B cell (primary cell): Measurements from ENCODE around the gene ROPN1. TPM values are rescaled to one million over a fixed set of nuclear protein-coding genes. Genes with fewer than 3 reads are reported as not detected.
"Not testable (repeated sequence)": the region's sequence is repeated elsewhere in the genome, so short reads cannot be mapped to it uniquely, and the experiment has no call there.

Experiments
- ATAC-seq: fragments of 200-7000 bp; cut with Tn5 transposase; one replicate; pipeline ENCODE4 v1.10.0; 2021; ENCODE audit warnings: low read depth, mild to moderate bottlenecking, moderate number of reproducible peaks, moderate library complexity
- CTCF ChIA-PET: fragments of 350-600 bp; sonication (Branson Sonifier 250); formaldehyde crosslinking; loops from one replicate; lab custom pipeline; 2021; ENCODE audit warnings: antibody characterized with exemption, inconsistent platforms; lab: Charles Lee
- POLR2A ChIA-PET: fragments of 350-600 bp; sonication (Branson Sonifier 250); formaldehyde crosslinking; loops from one replicate; lab custom pipeline; 2021; ENCODE audit warnings: antibody characterized with exemption; lab: Charles Lee
- DNase-seq: peaks from one replicate; pipeline ENCODE4 v3.0.0; 2013
- H2AFZ ChIP-seq: 2 replicates; pipeline ENCODE4 v1.6.1; 2012; ENCODE audit warnings: mild to moderate bottlenecking, low read depth, low read length; ENCODE audit not compliant: insufficient read depth, poor library complexity, severe bottlenecking
- H3K27ac ChIP-seq, 2 donors: 1 replicate in 1 of 2; 2 replicates in 1 of 2; pipeline ENCODE4 v1.5.1; 2012 to 2013; ENCODE audit warnings: low read length in 2 of 2, mild to moderate bottlenecking in 2 of 2, moderate library complexity in 1 of 2
- H3K27me3 ChIP-seq, 4 experiments: fragments of 200-600 bp in 1 of 4; sonication (generic) in 1 of 4; replicated peaks in 1 of 4; 1 replicate in 2 of 4; 2 replicates in 2 of 4; pipeline versions ENCODE4 v1.6.1 to v1.7.0; 2013 to 2016; ENCODE audit warnings: low read length in 3 of 4, mild to moderate bottlenecking in 2 of 4, mixed read lengths in 1 of 4, moderate library complexity in 1 of 4; ENCODE audit not compliant: insufficient read depth in 4 of 4, control insufficient read depth in 3 of 4; ENCODE audit errors: control extremely low read depth in 1 of 4
- H3K36me3 ChIP-seq, 2 experiments: replicated peaks in 1 of 2; 1 replicate in 1 of 2; 2 replicates in 1 of 2; pipeline versions ENCODE4 v1.6.1 to v1.7.1; 2013; ENCODE audit warnings: low read length in 1 of 2; ENCODE audit not compliant: insufficient read depth in 2 of 2, control insufficient read depth in 1 of 2; ENCODE audit errors: control extremely low read depth in 1 of 2, extremely low read depth in 1 of 2
- H3K4me1 ChIP-seq, 2 donors: fragments of 200-600 bp in 1 of 2; sonication (generic) in 1 of 2; 1 replicate in 1 of 2; 2 replicates in 1 of 2; pipeline versions ENCODE4 v1.5.1 to v1.6.1; 2013 to 2017; ENCODE audit warnings: low read length in 2 of 2; ENCODE audit not compliant: control insufficient read depth in 2 of 2, insufficient read depth in 2 of 2
- H3K4me2 ChIP-seq: replicated peaks from 2 replicates; pipeline ENCODE3; 2012; ENCODE audit warnings: mild to moderate bottlenecking, low read depth, low read length; ENCODE audit not compliant: poor library complexity, severe bottlenecking
- H3K4me3 ChIP-seq, 5 experiments: fragments of 200-600 bp in 1 of 5; sonication (generic) in 1 of 5; 1 replicate in 3 of 5; 2 replicates in 2 of 5; pipeline versions ENCODE4 v1.5.1 to v1.7.0; 2011 to 2016; ENCODE audit warnings: low read length in 4 of 5, mild to moderate bottlenecking in 4 of 5, low read depth in 2 of 5, control low read depth in 1 of 5, moderate library complexity in 1 of 5; ENCODE audit not compliant: insufficient read depth in 1 of 5; ENCODE audit errors: control extremely low read depth in 1 of 5, extremely low read depth in 1 of 5
- H3K79me2 ChIP-seq: fragments of 200-600 bp; sonication (generic); one replicate; pipeline ENCODE4 v1.6.0; 2016; ENCODE audit warnings: low read length; ENCODE audit not compliant: control insufficient read depth, insufficient read depth
- H3K9ac ChIP-seq: fragments of 200-600 bp; sonication (generic); 2 replicates; pipeline ENCODE4 v1.6.1; 2017; ENCODE audit warnings: mild to moderate bottlenecking, low read length, moderate library complexity
- H3K9me3 ChIP-seq, 3 donors: one replicate each; pipeline versions ENCODE4 v1.6.1 to v1.7.1; 2013; ENCODE audit warnings: low read length in 2 of 3; ENCODE audit not compliant: control insufficient read depth in 2 of 3, insufficient read depth in 1 of 3; ENCODE audit errors: control extremely low read depth in 1 of 3
- H4K20me1 ChIP-seq: 2 replicates; pipeline ENCODE4 v1.6.0; 2012; ENCODE audit warnings: mild to moderate bottlenecking, low read length; ENCODE audit not compliant: insufficient read depth, control insufficient read depth, poor library complexity, severe bottlenecking
- H3K27ac Mint-ChIP-seq: one replicate; pipeline ENCODE4 v1.8.0; 2021; ENCODE audit warnings: mixed read lengths
- H3K27me3 Mint-ChIP-seq: one replicate; pipeline ENCODE4 v1.8.0; 2021; ENCODE audit warnings: mixed read lengths
- H3K4me1 Mint-ChIP-seq: one replicate; pipeline ENCODE4 v1.8.0; 2021; ENCODE audit warnings: mixed read lengths
- H3K4me3 Mint-ChIP-seq: one replicate; pipeline ENCODE4 v1.8.0; 2021; ENCODE audit warnings: mixed read lengths
- H3K9me3 Mint-ChIP-seq: one replicate; pipeline ENCODE4 v1.8.0; 2022; ENCODE audit warnings: mixed read lengths; ENCODE audit not compliant: insufficient read depth
- EZH2 ChIP-seq: IDR thresholded peaks from 2 replicates; pipeline ENCODE4 v1.6.1; 2012; ENCODE audit warnings: borderline replicate concordance, low read depth, mild to moderate bottlenecking, moderate library complexity, low read length; ENCODE audit not compliant: insufficient read depth, poor library complexity, severe bottlenecking
- WGBS: methylation state at CpG from one replicate; pipeline ENCODE4 v1.1.5; 2013; ENCODE audit warnings: missing lambda C conversion rate; ENCODE audit not compliant: insufficient coverage; 5-methylcytosine and 5-hydroxymethylcytosine counted together
- intact Hi-C: fragments of 100-400 bp; cut with micrococcal nuclease; formaldehyde crosslinking; loops from one replicate; pipeline ENCODE4 v1.10.0; 2022
- polyA plus RNA-seq: library from polyadenylated mRNA; depleted of rRNA; stranded (reverse); fragments of >200 nt; gene quantifications from 2 replicates; pipeline ENCODE4 v1.2.3, GENCODE V29; 2012
- total RNA-seq, 2 donors: library from RNA; stranded (reverse); fragments of 120-200 nt in 1 of 2; gene quantifications; 1 replicate in 1 of 2; 2 replicates in 1 of 2; pipeline versions ENCODE4 v1.2.3 to v1.2.4, GENCODE V29; 2013 to 2022
- TF ChIP-seq, protein P1 (sequence below): fragments of 200-600 bp; IDR thresholded peaks from one replicate; pipeline ENCODE4 v1.8.0; 2022; ENCODE audit warnings: antibody characterized with exemption, mild to moderate bottlenecking

The ROPN1 gene
- total and polyA plus RNA-seq, 2 donors (not counting 1 experiment from before 2014, with no cell fraction given) = not detected

DNA sequence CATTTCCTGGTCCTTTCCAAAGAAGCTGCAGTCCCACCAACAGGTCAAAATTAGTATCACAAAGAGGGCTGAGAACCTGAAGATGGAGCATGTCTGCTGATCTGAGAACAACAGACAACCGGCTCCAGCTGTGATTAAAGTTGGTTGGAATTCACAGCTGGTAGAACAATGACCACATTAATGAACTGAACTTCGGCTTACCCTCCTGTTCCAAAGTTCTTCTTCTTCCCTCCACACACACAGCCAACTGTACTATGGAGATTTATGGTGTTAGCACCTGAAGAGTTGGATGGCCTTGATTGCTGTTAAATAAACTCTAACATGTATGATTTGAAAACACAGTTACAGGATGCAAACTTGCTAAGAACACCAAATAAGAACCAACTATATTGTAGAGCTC lies 27.4 kb upstream of the ROPN1 start:
- no peak overlapping the region for H3K27ac ChIP-seq
- no peaks in the 10 kb centered on the region for H3K36me3 ChIP-seq
- CTCF ChIA-PET = no interaction called here
- no peaks in the 10 kb centered on the region for H3K9me3 Mint-ChIP-seq
- peaks cover 0 to 3% (median 0%) of the 10 kb centered on the region in 4 experiments for H3K27me3 ChIP-seq
- H4K20me1 ChIP-seq = no peaks in the 10 kb centered on the region
- intact Hi-C loops = no loop called here
- no peak overlapping the region for H3K4me2 ChIP-seq
- no peak overlapping the region for H3K4me3 ChIP-seq
- no peaks in the 10 kb centered on the region for H3K4me1 Mint-ChIP-seq
- H3K79me2 ChIP-seq = no peaks in the 10 kb centered on the region
- no peak for ATAC-seq
- TF ChIP-seq, protein P1, sequence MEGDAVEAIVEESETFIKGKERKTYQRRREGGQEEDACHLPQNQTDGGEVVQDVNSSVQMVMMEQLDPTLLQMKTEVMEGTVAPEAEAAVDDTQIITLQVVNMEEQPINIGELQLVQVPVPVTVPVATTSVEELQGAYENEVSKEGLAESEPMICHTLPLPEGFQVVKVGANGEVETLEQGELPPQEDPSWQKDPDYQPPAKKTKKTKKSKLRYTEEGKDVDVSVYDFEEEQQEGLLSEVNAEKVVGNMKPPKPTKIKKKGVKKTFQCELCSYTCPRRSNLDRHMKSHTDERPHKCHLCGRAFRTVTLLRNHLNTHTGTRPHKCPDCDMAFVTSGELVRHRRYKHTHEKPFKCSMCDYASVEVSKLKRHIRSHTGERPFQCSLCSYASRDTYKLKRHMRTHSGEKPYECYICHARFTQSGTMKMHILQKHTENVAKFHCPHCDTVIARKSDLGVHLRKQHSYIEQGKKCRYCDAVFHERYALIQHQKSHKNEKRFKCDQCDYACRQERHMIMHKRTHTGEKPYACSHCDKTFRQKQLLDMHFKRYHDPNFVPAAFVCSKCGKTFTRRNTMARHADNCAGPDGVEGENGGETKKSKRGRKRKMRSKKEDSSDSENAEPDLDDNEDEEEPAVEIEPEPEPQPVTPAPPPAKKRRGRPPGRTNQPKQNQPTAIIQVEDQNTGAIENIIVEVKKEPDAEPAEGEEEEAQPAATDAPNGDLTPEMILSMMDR = no peak
- no peak for TF ChIP-seq EZH2
- no peak for DNase-seq
- H3K27ac Mint-ChIP-seq = no peak overlapping the region
- no peak overlapping the region for H3K4me3 Mint-ChIP-seq
- H3K9me3 ChIP-seq = peaks cover 0 to 1% (median 0%) of the 10 kb centered on the region in 3 donors
- POLR2A ChIA-PET = no interaction called here
- H3K27me3 Mint-ChIP-seq = peaks cover 34% of the 10 kb centered on the region
- no peak overlapping the region for H2AFZ ChIP-seq
- no peak overlapping the region for H3K9ac ChIP-seq
- WGBS = no CpG with 5 or more reads among the region's 2 CpGs
- H3K4me1 ChIP-seq = no peaks in the 10 kb centered on the region

DNA sequence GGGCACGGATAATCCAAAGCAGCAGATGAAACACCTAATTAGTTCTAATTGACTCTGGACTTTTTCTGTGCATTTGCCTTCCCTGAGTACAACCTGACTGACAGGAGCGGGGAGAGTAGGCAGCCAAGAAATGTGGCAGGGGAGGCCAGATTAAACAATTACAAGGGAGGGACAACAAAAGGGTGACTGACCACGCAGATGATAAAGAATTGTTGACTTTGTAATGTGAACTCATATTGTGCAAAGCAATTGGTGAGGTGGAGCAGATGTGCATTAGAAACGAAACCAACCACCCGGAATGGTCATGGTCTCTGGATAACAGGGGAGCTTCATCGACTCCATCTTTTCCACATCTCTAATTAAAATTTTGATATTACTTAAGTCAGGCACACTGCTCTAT lies 25.6 kb upstream of the ROPN1 start:
- H3K4me3 ChIP-seq, H3K9me3 Mint-ChIP-seq, H3K9me3 ChIP-seq, H3K4me1 Mint-ChIP-seq, H3K27ac Mint-ChIP-seq, POLR2A ChIA-PET, H3K4me2 ChIP-seq, H3K27ac ChIP-seq, H3K4me3 Mint-ChIP-seq, H3K4me1 ChIP-seq, H4K20me1 ChIP-seq, H3K27me3 ChIP-seq, H2AFZ ChIP-seq, H3K79me2 ChIP-seq, ATAC-seq, intact Hi-C loops, H3K36me3 ChIP-seq, H3K9ac ChIP-seq, DNase-seq: not testable (repeated sequence)
- peaks cover 37% of the 10 kb centered on the region for H3K27me3 Mint-ChIP-seq
- CTCF ChIA-PET = interaction anchor here (1.3 kb wide), 1 partner anchor 16 kb away, joined by 3 read pairs; the partner anchor contains the start of gene KALRN
- no CpG with 5 or more reads among the region's 6 CpGs for WGBS

DNA sequence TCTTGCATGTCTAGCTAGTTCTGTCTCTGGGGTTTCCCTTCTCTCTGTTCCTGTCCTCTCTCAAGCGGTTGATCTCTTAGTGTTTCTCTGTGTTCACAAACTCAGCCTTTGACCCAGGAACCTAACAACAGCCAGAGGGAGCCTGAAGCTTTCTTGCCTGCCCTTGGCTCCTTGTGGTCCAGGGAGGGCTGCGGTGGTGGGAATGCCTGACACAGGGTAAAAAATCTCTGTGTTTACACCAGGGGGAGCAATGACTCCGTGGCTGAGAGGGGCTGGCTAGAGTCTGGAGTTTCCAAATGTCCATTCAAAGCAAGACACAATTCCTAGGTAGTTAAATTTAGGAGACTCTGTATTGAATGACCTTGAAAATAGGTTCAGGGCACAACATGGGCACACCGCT lies 24.6 kb upstream of the ROPN1 start:
- H3K27ac Mint-ChIP-seq, H3K9me3 ChIP-seq, H4K20me1 ChIP-seq, H3K4me3 ChIP-seq, H2AFZ ChIP-seq, ATAC-seq, H3K9me3 Mint-ChIP-seq, H3K36me3 ChIP-seq, H3K4me2 ChIP-seq, H3K9ac ChIP-seq, intact Hi-C loops, H3K4me3 Mint-ChIP-seq, H3K4me1 Mint-ChIP-seq, H3K4me1 ChIP-seq, POLR2A ChIA-PET, H3K27ac ChIP-seq, H3K27me3 ChIP-seq, DNase-seq, H3K79me2 ChIP-seq: not testable (repeated sequence)
- WGBS = 33% methylated on average over 2 of the region's 4 CpGs
- CTCF ChIA-PET = interaction anchor here (1.3 kb wide), 1 partner anchor 17 kb away, joined by 3 read pairs; the partner anchor contains the start of gene KALRN
- peaks cover 37% of the 10 kb centered on the region for H3K27me3 Mint-ChIP-seq
